Stimulated activated CD4-positive, alpha-beta T cell treated with anti-CD3 and anti-CD28 coated beads, TNF-alpha, amount 100 ng/mL, for 24 hours (primary cell): ENCODE measurements around the gene IL20RB.
"Not testable (repeated sequence)": the region's sequence is repeated elsewhere in the genome, so short reads cannot be mapped to it uniquely, and the experiment has no call there.

Experiments used
- DNase-seq, 3 experiments: peaks; one replicate each; pipeline ENCODE4 v3.0.0-alpha.2; 2020; ENCODE audit warnings: low read depth in 3 of 3

Gene IL20RB

DNA sequence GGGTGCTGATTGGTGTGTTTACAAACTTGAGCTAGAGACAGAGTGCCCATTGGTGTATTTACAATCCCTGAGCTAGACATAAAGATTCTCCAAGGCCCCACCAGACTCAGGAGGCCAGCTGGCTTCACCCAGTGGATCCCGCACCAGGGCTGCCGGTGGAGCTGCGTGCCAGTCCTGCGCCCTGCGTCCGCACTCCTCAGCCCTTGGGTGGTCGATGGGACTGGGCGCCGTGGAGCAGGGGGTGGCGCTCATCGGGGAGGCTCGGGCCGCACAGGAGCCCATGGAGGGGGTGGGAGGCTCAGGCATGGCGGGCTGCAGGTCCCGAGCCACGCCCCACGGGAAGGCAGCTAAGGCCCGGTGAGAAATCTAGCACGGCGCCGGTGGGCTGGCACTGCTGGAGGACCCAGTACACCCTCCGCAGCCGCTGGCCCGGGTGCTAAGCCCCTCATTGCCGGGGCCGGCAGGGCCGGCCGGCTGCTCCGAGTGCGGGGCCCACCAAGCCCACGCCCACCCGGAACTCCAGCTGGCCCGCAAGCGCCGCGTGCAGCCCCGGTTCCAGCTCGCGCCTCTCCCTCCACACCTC lies 29.7 kb downstream of the IL20RB start:
- not testable (repeated sequence) for DNase-seq

DNA sequence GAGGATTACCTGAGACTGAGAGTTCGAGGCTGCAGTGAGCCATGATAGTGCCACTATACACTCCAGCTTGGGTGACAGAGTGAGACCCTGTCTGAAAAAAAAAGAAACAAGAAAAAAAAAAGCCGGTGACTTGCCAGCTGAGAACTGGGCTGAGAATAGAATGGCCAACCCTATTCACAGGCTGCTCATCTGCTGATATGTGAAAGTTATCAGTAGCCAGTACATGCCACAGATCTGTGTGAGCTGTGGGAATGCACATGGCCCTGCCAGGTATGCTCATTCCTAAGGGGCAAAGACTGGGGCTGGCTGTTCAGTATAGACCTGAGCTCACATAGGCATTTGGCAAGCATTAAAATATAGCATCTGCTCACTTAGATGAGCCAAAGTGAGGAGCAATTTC lies 30.9 kb downstream of the IL20RB start:
- DNase-seq = no peak

DNA sequence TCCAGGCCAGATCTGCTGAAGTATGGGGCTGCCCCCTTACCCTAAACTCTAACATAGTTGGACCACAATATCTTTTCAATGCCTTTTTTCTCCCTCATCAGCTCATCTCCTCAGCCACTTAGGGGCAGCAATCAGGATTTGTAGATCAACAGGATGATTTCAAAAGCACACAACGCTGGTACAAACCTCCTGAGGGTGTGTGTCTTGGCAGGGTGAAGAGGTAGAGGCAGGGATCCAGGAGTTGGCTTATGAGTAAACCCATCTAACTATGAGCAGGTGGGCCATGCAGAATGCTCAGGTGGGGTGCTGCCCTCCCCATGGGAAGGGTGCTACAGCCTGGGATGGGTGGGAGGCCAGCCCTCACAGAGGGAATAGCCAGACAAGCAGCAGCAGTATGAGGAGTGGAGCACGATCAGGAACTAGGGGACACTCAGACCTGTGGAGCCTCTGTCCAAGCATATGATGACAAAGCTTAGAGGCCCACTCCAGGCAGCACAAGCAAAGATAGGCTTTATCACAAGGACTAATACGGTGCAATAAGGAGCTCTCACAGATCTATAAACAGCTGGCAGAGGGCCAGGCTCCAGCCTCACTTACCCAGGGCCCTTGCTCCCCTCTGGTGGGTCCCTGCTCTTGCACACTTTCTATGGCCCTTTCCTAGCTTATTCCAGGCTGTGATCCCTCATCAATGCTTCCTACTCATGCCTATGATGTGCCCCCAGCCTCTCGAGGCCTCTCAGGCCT lies 32.2 kb downstream of the IL20RB start:
- no peak for DNase-seq

DNA sequence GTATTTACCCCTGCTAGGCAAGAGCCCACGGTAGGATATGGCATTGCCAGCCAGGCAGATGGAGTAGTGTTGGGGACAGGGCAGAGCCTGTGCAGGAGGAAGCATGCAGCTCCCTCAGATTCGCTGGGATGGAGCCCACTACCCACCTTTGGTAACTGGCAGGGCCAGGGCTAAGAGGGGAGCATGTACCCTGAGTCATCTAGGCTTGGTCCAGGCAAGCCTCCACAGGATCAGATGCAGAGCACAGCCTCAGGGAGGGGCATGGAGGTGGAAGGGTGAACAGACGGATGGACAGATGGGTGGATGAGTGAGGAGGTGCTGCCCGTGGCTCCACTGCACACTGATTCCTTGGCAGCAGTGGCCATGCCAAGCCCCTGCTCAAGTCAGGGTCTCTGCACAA lies 33.0 kb downstream of the IL20RB start:
- DNase-seq = no peak

DNA sequence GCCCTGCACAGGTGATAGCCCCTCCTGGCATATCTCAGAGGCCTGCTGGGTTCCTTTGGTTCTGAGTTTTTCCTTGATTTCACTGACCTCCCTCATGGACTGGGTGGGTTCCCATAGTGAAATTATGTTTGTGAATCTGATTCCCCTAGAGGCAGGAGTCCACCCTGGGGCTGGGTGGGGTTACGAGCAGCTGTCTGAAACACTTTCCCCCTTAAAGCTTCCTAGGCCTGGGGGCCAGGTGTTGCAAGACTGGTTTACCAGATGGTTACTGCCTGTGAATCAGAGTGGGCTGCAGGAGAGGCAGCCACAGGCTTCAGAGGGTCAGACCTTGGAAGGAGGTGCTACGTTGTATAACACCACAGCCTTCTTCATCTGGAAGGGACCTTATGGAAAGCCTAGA lies 34.3 kb downstream of the IL20RB start:
- DNase-seq = no peak

DNA sequence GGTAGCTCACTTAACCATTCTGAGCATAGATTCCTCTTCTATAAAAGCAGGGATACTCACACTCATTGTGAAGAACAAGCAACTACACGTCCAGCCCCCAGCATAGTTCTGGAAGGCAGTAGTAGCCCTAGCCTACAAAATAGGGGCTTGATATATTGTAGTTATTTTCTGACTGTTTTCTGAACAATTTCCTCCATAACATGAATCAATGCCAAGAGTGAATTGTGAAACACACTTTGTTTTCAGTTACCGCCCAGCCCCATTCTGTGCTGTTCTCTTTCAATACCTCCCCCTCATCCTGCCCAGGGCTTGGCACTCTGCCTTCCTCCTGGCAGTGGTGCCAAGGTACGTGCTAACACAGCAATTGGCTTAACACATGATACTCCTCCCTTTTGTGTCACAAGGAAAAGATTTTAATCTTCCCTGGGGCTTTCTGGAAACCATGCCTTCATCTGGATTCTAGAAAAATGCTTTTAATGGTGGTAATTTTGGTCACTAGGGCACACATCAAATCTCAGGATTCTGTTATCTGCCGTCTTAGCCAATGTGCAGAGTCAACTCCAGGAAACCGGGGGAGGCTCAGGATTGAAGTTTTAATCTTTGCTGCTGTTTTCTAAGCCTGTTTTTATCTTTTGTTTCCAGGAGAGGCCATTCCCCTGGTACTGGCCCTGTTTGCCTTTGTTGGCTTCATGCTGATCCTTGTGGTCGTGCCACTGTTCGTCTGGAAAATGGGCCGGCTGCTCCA lies 37.2 kb downstream of the IL20RB start:
- DNase-seq = no peak

DNA sequence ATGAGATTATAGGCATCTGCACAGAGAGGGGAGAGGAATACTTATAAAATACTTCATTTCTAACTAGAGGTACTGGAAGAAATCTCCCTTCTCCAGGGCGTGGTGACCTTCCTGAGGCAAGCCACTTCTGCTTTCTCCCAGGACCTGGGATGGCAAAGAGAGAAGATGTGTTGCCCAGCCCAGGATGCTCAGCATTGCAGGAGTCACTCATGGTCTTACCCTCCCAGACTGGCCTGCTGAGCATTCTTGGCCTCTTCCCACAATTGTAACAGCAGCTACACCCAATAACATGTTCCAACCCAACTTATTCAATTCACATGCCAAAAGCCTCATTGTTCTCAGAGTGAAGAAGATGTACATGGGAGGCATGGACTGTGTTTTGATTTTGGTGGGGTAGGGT lies 37.9 kb downstream of the IL20RB start:
- no peak for DNase-seq

DNA sequence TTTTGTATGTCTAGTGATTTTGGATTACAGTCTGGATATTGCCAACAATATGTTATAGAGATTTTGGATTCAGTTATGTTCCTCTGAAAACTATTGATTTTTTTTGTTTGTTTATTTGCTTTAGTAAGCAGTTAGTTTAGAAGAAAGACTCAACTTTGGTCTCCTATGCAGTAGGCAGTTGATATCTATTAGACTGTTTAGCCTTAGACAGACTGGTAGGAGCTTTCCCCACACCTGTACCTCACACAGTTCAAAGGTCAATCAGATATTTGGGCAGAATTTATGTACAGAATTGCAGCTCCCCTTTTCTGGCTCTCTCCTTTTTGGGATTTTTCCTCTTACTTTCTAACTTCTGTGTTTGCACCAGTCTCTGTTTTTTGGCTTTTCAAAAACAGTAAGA lies 42.3 kb downstream of the IL20RB start:
- DNase-seq = no peak

DNA sequence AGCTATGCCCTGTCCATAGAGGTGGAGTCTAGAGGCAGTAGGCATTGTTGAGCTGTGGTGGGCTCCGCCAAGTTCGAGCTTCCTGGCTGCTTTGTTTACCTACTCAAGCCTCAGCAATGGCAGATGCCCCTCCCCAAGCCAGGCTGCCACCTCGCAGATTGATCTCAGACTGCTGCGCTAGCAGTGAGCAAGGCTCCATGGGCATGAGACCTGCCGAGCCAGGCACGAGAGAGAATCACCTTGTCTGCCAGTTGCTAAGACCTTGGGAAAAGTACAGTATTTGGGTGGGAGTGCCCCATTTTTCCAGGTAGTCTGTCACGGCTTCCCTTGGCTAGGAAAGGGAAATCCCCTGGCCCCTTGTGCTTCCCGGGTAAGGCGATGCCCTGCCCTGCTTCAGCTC lies 49.6 kb downstream of the IL20RB start:
- not testable (repeated sequence) for DNase-seq

DNA sequence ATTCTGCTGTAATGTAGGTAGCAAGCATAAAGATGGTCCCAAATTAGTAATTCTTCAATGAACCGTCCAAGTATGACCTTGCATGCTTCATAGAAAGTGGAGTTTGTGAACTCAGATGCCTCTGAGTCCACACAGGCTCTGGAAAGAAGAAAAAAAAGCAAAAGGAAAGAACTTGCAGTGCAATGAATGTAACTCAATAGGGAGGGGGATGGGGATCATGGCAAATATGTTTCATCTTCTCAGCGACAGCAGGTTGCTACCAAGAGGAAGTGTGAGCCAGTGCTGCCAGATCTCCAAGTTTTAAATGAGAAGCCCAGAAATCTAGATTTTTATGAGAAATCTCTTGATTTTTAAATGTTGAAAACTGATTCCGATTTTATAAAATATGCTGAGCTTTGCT lies 50.3 kb downstream of the IL20RB start:
- no peak for DNase-seq

DNA sequence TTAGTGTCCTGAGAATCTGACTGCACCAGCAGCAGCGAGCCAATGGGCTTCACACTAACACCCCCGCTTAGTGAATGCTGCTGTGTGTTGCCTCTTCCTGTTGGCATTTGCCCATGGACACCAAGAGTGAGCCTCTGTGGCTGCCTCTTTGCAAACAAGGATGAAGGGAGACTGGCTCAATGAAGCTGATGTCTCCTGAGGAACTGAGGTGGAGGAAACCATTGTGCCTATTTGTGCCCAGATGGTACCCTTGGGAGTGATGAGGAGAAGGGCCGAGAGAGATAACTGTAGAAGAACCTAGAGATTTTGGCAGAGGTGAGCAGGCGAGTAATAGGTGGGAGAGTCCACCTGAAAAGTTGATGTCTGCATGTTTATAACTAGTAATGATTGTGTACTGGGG lies 51.2 kb downstream of the IL20RB start:
- no peak for DNase-seq

DNA sequence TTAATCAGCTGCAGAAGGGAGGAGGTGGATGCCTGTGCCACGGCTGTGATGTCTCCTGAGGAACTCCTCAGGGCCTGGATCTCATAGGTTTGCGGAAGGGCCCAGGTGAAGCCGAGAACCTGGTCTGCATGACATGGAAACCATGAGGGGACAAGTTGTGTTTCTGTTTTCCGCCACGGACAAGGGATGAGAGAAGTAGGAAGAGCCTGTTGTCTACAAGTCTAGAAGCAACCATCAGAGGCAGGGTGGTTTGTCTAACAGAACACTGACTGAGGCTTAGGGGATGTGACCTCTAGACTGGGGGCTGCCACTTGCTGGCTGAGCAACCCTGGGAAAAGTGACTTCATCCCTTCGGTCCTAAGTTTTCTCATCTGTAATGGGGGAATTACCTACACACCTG lies 52.4 kb downstream of the IL20RB start:
- DNase-seq = no peak

DNA sequence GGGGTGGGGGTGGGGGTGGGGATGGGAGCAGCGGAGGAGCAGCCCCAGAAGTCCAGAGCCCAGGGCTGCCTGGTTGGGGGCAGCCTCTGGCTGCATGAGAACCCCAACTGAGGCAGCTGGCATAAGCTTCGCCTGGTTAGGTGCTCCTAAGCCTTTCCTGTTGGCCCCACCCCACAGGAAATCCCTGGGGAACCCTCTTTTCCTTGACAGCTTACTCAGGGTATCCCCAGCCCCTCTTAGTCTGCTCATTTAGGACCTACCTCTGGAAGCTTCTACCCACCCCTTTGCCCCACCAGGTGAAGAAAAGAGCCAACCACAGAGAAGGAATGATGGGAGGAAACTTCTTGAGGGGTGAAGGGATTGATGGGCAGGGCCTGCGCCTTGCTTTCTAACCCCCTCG lies 53.4 kb downstream of the IL20RB start:
- DNase-seq = no peak

DNA sequence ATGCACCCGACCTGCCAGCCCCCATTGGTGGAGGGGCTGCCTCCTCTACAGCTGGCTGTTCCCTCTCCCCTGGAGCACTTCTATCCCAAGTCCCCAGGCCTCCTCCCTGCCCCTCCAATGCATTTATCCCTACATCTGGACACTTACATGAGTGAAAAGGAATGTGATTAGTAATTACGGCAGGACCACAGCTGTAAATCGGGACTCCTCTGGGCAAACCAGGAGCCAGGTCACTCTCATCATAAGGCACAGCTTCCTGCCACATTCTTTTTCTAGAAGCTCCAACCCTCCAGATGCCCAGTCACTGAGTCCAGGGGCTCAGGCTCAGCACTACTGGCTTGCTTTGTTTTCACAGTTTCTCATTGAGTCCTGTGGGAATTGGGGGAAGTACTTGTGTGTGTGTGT lies 54.3 kb downstream of the IL20RB start:
- DNase-seq = no peak

DNA sequence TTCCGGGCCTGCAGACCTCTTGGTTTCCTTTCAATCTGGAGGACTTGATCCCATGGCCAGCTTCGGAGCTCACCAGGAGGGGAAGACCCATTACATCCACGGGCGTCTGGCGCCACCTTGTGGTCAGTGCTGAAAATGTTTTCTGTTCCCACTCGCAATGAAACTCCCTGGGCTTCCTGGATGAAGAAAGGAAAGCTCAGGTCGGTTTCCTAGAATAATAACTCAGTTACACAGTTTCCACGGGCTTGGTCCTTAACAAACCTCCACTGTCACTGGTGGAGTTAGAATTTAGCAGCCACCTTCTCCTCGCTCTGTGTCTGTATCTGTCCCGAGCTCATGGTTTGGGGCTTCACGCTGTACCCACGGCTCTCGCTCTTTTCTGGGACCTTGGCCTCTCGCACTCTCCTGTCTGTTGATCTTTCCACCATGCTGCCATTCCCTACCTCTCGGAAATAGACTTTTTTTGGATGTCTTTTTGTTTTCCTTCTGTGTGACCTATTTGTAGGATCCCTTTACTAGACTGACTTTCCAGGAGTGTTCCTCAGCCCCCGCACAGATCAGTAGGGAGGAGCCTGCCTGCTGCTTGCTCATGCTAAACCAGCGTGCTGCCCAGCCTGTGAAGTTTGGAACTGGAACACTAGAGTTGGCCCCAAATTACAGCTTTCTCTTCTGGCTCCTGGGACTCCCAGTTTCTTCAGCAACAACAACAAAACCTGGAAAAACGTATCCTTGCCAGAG lies 56.3 kb downstream of the IL20RB start:
- peak; percentile 71 to 79 (median 79) for DNase-seq

DNA sequence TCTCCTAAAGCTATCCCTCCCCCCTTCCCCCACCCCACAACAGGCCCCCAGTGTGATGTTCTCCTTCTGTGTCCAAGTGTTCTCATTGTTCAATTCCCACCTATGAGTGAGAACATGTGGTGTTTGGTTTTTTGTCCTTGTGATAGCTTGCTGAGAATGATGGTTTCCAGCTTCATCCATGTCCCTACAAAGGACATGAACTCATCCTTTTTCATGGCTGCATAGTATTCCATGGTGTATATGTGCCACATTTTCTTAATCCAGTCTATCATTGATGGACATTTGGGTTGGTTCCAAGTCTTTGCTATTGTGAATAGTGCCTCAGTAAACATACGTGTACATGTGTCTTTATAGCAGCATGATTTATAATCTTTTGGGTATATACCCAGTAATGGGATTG lies 59.5 kb downstream of the IL20RB start:
- DNase-seq = not testable (repeated sequence)

DNA sequence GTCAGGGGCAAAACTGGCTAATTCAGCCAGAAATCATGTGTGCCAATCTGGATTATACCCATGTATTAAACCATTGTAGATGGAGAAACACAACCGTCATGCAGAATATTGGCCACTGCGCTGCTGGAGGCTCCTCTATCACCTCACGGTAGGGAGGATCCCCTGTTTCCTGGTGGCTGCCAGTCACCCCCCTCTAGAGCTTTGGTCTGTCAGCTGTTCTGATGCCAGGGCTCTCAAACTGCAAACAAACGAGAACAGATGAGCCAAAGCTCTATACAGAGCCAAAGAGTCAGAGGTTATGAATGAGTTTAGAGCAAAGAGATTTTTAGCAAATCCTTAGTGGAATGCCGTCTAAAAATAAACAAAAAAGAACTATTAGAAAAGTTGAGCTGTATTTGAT lies 62.5 kb downstream of the IL20RB start:
- no peak for DNase-seq

DNA sequence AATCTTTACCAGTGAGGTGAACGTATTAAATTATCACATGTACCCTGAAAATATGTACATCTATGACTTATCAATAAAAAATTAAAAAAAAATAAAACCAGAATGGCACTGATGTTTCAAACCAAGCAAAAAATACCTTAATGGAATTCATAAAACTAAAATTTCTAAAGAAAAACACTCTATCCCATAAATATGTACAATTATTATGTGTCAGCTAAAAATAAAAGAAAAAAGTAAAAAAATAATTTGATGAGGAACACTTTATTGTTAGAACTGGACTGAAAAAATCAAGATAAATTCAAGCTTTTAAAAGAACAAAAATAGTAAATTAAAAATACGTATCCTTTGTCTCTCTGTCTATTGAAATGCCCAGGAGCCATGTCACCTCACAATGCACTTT lies 63.1 kb downstream of the IL20RB start:
- no peak for DNase-seq

DNA sequence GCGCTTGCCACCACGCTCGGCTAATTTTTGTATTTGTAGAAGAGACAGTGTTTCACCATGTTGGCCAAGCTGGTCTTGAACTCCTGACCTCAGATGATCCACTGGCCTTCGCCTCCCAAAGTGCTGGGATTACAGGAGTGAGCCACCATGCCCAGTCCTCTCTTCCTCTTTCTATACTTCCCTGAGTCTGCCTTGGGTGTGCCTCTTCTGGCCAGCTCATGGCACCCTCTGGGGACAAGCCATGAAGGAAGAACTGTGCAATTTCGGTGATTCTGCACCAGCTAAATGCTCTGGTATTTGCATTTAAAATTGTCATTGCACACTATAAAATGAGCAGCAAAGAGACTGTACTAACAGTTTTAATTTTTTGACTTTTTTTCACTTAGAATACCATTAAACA lies 66.6 kb downstream of the IL20RB start:
- no peak for DNase-seq

DNA sequence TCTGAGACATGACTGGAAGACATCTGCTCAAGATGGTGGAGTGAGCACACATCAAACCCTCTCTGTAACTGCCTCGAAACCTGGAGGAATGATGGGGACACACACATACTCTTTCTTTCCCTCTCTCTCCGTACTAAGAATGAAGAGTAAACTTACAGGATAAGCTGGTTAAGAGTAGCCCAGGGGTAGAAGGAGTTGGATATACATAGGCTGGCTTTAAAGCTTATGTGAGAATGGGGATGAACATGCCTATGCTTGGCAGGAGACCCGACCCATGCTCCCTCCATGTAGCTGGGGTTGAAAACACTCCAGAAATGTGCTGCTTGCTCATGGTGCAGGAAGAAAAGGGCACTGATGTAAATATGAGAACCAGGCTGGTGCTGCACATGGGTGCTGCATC lies 68.9 kb downstream of the IL20RB start:
- DNase-seq = no peak

DNA sequence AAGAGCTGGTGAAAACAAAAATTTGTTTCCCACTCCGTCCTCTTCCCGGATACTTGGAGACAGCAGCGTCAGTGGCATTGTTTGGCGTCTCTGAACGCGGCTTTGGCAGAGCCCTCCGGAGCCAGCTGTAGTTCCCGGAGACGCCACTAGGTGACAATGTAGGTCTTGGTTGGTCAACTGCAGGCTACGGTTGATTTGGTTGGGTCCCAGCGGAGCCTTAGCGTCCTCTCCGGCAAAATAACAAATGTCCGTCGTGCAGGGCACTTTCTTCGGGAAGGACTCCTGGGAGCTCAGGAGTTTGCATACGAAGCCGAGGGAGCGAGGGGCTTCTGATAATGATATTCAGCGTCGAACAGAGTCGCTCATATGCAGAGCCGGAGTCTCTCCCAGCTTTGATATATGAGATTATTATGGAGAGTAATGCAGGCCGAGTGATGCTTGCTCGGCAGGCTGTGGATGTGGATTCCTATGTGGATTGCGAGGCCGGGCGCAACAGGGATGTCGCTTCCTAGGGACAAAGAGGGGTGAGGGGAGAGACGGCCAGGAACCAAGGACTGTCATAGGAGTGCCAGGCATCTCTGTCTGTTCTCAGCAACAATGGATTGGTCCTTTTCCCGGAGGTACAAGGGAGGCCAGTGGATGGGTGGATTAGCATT lies 74.8 kb downstream of the IL20RB start:
- peak; percentile 53 to 82 (median 61) for DNase-seq

DNA sequence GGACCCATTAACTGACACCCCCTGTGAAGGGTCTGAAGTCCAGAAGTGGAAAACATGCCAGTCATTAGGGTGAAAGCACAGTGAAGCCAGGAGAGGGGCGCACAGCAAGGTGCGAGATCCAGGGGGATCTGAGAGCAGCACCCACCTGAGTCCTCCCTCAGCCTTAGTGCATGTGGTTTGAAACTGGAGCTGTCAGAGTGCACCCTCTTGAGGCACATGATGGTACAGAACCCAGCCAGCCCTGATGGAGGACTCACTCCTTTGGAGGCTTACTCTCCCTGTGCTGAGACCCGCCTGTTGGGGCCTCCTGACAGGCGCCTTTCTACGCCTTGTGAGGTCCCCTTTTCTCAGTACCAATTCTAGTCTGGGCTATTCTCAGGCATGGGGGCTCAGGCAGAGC lies 77.8 kb downstream of the IL20RB start:
- DNase-seq = no peak
